ENCODE measurements around the gene NT5DC1.

- TF ChIP-seq, protein P1, sequence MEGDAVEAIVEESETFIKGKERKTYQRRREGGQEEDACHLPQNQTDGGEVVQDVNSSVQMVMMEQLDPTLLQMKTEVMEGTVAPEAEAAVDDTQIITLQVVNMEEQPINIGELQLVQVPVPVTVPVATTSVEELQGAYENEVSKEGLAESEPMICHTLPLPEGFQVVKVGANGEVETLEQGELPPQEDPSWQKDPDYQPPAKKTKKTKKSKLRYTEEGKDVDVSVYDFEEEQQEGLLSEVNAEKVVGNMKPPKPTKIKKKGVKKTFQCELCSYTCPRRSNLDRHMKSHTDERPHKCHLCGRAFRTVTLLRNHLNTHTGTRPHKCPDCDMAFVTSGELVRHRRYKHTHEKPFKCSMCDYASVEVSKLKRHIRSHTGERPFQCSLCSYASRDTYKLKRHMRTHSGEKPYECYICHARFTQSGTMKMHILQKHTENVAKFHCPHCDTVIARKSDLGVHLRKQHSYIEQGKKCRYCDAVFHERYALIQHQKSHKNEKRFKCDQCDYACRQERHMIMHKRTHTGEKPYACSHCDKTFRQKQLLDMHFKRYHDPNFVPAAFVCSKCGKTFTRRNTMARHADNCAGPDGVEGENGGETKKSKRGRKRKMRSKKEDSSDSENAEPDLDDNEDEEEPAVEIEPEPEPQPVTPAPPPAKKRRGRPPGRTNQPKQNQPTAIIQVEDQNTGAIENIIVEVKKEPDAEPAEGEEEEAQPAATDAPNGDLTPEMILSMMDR (IDR thresholded peaks at IDR 0.05) = no peak
- TF ChIP-seq EZH2 (IDR thresholded peaks at IDR 0.05; ENCODE audit: borderline replicate concordance, insufficient read depth, low read depth, low read length, poor library complexity, severe bottlenecking) = no peak
Observed at GRCh38 chr6:116078945-116079344, 21.7 kb upstream of the NT5DC1 start.
